NCI-H2171 treated with DMSO at 0.1 percent for 48 hours (cell line): ENCODE results near the gene SCPEP1.
"Not testable (repeated sequence)": the region's sequence is repeated elsewhere in the genome, so short reads cannot be mapped to it uniquely, and the experiment has no call there.

ENCODE experiments used
- DNase-seq: peaks from one replicate; lab custom pipeline; 2025; lab: John Stamatoyannopoulos, UW

Gene SCPEP1

DNA sequence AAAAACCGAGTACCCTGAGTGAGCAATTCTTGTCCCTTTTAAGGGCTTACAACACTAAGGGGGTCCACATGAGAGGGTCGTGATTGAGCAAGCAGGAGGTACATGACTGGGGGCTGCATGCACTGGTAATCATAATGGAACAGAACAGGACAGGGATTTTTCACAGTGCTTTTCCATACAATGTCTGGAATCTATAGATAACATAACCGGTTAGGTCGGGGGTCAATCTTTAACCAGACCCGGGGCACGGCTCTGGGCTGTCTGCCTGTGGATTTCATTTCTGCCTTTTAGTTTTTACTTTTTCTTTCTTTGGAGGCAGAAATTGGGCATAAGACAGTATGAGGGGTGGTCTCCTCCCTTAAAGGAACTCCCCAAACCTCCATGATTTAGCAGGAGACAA is 12.2 kb upstream of the SCPEP1 start:
- DNase-seq = not testable (repeated sequence)

DNA sequence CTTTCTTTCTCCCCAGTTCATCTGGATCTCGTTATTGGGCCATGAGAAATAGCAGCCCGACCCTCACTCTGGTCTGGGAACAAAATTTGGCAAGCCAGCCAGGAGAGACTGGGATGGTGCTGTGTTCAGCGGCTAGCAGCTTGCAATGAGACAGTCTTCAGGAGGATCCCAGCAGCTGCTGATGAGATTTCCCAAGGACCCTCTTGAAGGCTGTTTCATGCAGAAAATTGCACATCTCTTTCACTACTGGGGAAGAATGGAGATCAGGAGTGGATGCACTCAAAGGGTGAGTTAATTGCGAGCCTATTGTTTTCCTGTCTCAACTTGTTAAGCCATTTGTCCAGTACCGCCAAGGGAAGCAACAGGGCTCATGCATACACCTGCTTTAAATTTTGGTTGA is 11.6 kb upstream of the SCPEP1 start:
- DNase-seq = peak; percentile 65

DNA sequence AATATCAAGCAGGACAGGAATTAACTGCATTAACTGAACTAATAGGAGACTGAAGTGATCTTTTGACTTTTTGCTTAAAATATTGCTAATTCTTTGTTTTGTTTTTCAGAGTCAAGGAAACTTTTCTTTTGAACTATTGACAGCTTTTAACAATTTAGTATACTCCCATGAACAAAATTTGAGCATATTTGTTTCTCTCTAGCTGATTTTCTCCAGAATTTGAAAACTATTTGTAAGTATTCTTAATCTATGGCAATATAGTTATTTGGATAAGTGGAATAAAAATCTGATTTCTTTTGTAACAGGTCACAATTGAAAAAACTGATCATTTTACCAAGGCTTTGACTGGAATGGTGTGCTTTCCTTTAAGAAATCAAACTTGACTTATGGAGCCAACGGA is 7.0 kb upstream of the SCPEP1 start:
- DNase-seq = no peak

DNA sequence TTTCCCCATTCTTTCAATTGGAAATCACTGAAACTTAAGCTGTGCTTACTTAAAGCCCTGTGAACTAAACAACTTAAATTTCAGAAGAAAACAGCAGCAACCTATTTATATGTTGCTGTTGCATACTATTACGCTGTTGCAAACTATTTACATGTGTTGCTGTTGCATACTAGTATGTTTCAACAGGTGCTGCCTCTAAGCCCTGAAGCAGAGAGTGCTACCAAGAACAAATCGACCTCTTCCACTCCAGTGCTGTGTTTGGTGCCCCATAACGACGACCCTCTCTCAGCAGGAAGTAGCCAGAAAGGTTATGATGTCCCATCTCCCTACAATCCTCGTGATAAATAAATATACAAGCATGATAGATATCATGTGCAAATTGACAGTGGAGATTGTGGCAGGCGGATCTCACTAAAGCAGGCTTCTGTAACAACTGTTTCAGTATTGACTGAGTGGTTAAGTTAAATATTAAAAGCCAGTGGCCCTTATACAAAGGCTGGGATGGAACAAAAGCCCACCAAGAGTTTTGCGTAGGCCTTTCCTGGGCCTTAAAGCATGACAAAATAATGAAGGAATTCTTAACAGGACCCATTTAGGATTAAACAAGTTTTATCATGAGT is 5.7 kb upstream of the SCPEP1 start:
- no peak for DNase-seq

DNA sequence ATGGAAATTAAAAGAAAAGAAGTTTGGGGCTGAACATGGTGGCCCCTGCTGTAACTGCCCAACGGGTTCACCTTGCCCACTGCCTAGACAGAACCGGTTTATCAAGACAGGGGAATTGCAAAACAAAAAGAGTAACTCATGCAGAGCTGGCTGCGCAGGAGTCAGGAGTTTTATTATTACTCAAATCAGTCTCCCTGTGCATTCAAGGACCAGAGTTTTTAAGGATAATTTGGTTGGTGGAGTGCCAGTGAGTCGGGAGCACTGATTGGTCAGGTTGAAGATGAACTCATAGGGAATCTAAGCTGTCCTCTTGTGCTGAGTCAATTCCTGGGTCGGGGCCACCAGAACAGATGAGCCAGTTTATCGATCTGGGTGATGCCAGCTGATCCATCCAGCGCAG is 4.4 kb upstream of the SCPEP1 start:
- DNase-seq = no peak

GRCh38 chr17:56974055-56974454 is 3.9 kb upstream of the SCPEP1 start:
- DNase-seq = no peak

GRCh38 chr17:56975656-56976055 is 2.3 kb upstream of the SCPEP1 start:
- no peak for DNase-seq

- no peak for DNase-seq
Observed at GRCh38 chr17:56976941-56977608, 856 bp upstream of the SCPEP1 start.

DNA sequence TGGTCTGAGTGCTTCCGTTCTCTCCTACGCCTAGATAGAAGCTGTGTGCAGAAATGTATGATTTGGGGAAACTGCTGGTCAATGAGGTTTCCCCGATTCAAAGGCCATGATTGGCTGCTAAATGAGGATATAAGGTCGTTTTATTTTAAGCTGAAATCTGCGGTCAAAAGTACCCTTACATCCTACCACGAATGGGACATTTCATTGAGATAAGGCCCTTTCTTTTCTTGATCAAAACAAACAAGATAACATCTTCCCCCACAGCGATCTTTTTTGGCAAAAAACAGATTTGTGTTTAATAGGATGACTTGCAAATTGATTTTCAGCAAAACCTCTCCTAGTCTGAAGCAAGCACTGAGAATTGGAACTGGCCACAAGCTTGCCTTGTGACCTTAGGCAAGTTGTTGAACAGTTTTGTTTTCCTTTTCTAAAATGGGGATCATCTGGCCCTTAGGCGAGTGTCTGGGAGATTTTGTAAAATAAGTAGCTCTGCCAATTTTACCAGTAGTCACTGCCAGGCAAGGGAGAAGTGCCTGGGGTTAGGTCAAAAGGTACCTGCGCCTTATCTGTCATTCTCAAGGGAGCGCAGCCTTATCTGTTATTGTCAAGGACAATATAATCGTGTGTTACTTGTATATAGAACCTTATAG is 635 bp downstream of the SCPEP1 start:
- DNase-seq = no peak

DNA sequence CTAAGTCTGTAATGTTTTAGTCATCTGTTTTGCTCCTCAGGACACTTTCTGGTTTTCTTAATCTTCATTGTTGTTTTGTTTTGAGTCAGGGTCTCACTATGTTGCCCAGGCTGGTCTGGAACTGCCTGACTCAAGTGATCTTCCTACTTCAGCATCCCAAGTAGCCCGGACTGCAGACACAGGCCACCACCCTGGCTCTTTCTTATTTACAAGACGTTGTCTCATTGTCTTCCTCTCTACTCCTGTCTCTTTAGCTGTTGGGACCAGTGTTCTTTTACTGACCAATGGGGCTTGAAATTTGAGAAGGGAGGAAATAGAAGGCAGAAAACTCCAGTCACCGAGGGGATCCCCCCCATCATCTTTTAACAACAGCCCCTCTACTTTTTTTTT is 1.2 kb downstream of the SCPEP1 start:
- no peak for DNase-seq

DNA sequence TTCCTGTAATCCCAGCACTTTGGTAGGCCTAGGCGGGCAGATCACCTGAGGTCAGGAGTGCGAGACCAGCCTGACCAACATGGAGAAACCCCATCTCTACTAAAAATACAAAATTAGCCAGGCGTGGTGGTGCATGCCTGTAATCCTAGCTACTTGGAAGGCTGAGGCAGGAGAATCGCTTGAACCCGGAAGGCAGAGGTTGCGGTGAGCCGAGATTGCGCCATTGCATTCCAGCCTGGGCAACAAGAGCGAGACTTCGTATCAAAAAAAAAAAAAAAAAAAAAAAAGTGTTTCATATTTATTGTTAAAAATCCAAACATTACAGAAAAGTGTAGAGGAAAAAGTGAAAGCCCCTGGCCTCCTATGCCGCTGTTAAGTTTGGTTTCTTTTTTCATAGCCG is 2.6 kb downstream of the SCPEP1 start:
- DNase-seq = not testable (repeated sequence)

GRCh38 chr17:56982312-56982711 is 4.4 kb downstream of the SCPEP1 start:
- no peak for DNase-seq

GRCh38 chr17:56983366-56983765 is 5.4 kb downstream of the SCPEP1 start:
- no peak for DNase-seq

DNA sequence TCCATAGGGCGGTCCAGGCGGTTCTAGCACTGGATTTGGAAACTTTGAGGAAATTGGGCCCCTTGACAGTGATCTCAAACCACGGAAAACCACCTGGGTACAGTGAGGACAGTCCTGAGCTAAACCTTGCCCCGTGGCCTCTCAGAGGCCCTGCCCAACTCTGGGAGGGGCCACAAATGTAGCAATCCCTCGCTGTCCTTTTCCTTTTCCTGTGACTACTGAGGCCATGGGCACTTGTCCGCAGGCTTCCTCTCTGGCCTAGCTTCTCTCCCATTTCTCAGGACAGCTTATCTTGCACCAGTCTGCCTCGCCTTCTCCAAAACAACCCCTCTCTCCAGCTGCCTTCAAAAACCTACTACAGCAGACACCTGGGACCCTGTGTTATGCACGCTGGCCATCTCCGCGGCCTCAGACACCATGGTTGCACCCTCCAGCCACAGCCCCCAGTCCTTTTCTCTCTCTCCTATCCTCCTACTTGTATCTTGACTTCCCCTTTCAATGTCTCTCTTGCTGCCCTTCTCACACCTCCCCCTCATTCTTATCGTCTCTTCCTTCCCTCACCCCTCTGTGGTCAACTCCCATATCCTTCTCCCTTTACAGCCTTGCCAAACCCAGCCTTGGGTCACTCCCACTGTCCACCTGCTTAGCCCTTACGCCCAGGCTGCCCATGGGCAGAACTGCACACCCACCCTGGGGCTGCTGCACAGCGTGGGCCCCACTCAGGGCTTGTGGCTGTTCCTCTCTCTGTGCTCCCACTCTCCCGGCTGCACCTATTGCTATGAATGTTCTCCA is 7.6 kb downstream of the SCPEP1 start:
- no peak for DNase-seq

- no peak for DNase-seq
Observed at GRCh38 chr17:56987283-56987834, 9.4 kb downstream of the SCPEP1 start.

GRCh38 chr17:56988901-56989572 is 11.1 kb downstream of the SCPEP1 start:
- DNase-seq = no peak

- no peak for DNase-seq
Observed at GRCh38 chr17:56992364-56992763, 14.4 kb downstream of the SCPEP1 start.

DNA sequence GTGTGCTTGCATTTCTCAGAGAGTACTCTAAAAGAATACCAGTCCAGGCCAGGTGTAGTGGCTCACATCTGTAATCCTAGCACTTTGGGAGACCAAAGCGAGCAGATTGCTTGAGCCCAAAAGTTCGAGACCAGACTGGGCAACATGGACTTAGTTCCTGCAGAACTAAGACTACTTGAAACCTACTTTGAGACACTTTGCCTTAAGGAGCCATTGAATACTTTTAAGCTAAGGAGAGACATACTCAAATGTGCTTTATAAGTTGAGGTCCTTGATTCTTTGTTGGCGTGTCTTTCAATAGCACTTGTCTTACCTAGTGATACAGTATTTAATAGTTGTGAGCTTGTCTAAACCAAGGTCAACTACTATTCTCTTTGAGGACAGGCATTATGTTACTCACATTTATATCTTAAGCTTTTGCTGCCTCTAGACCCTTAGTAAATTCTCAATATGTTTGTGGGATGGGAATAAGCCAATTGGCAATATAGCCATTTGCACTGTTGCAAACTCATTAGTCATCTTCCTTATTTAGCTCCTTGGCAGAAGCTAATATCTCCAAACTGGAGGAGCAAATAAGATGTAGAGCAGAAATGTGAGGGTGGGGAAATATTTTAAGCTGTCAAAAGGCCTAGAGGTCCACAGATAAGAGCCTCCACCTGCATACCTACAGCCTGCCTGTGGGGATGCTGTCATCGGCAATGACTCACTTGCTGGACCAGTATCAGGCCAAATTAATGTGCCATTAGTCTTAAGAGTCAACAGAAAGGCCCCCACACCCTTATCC is 16.3 kb downstream of the SCPEP1 start:
- no peak for DNase-seq

GRCh38 chr17:56995766-56996165 is 17.8 kb downstream of the SCPEP1 start:
- DNase-seq = peak; percentile 27

- DNase-seq = no peak
Observed at GRCh38 chr17:56997313-56997712, 19.4 kb downstream of the SCPEP1 start.

DNA sequence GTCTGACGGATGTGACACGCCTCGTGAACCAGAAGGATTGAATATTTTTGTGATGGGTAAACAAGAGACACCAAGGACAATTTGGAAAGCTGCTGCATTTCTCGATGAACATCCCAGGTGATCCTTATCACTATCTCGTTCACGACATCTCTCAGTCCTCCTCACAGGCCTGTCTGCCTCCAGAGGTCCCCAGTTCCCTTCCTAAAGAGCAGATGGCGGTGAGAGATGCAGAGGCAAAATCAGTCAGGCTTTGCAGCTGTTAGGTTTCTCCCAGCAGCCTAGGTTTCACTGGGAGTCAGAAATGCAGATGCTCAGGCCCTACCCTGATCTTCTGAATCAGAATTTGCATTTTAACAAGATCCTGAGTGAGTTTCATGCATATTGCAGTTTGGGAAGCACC is 23.6 kb downstream of the SCPEP1 start:
- peak; percentile 20 for DNase-seq
